ENCODE results near the gene DCANP1.
A peak's percentile ranks its signal among the peaks of the same experiment; 100 is the strongest.

The DCANP1 gene

DNA sequence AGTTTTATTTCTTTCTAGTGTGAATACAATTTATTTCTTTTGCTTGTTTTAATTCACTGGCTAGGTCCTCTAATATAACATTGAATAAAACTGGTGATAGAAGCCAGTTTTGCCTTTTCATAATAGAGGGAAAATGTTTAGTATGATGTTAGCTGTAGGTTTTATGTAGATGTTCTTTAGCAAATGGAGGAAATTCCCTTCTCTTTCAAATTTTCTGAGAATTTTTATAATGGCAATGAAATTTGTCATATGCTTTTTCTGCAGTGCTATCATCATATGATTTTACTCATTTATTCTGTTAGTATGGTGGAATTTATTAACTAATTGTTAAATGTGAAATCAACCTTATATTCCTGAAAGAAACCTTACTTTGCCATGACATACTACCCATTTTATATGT lies 30.1 kb downstream of the DCANP1 start:
- DNase-seq, result no peak

DNA sequence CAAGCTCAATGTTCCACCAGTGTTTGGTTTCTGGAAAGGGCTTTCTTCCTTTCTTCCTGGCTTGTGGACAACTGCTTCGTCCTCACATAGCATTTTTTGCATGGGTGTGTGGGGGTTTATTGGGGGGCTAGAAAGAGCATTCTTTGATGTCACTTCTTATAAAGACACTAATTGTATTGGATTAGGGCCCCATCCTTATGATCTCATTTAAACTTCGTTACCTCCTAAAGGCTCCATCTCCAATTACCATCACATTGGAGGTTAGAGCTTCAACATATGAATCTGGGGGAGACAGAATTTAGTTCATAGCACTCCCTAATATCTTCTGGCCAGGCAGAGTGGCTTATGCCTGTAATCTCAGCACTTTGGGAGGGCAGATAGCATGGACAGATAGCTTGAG lies 42.1 kb downstream of the DCANP1 start:
- no peak for DNase-seq

DNA sequence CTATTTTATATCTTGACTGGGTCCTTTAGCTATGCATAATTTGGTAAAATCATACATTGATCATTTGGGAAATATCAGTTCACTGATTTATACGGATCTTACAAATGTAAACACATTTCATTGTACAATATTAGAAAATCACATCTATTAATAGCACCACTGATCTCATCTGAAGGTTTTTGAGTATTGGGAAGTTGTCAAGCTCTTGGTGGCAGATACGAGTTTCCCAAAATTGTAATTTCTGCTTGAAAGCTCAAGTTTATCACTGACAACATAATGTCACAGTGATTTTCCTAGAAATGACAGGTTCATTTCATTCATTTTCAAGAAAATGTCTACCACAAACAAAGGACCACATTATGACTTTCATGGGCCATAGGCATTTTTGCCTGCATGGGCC lies 45.1 kb downstream of the DCANP1 start:
- DNase-seq, result no peak

DNA sequence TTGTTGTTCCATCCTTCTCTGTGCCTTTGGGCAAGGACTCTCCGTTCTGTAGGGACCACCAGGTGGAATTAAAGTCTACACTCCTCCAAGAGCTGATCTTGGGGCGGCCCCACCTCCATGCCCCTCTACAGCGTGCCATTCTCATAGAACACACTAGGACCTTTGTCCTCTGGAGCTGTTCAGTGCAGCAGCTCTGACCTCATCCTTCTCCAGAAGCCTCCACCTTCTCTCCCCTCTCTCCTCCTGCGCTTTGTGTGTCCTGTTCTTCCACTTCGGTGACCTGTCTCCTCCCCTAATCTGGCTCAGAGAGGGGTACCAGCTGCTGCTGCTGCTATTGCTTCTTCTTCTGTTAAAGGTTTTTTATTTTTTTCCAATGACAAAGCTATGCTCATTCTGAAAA lies 46.3 kb downstream of the DCANP1 start:
- DNase-seq, result no peak

DNA sequence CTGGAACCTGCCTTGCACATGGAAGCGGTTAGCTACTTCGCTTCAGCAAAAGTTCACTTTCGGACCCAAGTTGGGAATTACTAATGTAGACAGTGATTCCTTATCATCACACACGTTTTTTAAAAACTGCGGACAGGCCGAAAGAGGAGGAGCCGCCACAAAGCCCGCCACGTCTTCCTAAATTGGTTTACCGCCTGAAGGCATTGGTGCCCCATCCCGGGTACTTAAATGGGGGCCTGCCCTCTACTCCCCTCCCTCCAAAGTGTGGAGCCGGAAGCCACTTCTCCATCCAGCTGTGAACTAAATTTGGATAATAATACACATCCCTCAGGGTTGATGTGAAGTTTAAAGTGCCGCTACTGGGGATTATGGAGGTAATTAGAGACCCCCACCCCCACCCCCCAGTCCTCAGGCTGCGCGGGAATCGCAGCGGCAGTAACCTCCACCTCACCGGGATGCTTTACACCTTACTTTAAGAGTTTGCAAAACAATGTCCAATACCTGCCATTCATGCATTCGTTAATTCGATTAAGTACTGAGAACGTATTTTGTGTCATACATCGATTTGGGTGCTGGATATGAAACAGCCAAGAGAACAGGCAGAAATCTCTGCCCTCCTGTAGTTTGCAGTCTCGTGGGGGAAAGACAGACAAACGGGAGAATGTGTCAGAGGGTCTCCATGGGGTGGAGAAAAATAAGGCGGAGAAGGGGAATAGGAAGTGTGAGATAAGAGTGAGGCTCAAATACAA lies 47.2 kb downstream of the DCANP1 start:
- DNase-seq, result no peak

DNA sequence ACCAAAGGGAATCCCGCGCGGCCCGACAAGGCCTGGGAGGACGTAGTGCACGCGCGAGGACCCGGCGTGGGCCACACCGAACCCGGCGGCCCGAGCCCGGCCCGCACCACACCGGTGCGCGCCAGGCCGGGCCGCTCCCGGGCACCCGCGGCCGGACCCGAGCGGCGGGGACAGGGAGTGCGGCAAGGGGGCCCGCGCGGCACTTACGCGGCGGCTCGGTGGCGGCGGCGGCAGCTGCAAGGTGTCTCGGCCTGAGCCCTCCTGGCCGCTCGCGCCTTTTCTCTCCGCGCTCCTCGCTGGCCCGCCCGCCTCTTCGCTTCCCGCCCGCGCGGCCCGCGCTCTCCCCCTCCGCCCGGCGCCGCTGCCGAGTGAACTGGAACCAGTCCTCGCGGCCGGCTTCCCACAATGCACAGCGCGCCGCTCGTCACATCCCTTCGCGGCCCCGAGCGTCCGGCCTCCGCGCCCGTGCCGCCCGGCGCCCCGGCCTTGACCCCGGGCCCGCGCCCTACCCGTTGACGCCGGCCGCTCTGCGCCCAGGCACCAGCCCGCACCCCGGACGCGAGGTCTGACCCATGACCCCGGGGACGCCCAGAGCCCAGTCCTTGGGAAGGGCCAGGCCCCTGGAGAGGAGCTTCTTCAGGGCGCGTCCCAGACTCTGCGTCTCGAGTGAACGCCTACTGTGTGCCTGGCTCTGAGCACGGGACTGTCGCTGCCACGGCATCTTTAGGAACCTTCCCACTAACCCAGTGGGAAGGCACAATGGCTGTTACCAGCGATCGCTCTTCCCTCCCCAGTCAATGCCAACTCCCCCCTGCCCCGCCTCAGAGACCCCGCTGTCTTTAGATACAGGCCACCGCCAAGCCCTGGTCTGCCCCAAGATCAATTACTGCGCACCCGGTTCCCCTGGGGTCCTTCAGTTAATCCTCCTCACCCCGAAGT lies 48.0 kb downstream of the DCANP1 start, which contains the start of gene MACROH2A1:
Gene MACROH2A1 (minus strand): TSS at position 377 of the 939 bp plus-strand sequence. CDS start 10,138 bp downstream, outside the sequence.
- DNase-seq, result peak; percentile 82 to 85

DNA sequence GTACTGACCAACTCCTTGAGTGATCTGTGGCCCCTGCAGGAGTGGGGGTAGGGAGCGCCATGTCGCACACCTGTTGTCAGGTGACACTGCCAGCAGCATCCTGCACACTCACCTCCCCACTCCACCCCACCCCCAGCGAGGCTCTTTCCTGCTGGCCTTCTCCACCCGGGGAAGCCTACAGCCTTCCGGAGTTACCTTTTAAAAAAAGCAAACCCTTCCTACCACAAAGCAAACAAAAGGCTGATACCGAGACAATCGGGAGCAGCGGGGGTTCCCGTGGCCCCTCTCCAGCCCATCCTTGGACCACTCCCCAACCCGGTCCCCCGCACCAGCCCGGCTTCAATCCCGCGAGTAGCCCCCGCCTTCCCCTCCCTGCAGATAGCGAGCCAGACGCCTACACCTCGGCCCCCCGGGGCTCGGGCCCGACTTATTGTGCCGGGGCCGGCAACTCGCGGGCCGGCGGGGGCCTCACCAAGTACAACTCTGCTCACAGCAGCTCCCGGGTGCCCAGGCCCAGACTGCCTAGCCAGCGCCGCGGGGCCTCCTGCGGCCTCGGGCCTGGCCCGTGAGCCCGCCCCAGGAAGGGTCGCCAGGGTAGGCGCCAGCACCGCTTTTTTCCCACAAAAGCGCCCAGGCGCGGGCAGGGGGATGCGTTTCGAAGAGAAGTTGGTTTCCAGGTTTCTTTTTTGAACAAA lies 48.8 kb downstream of the DCANP1 start:
- peak; percentile 25 to 44 for DNase-seq

DNA sequence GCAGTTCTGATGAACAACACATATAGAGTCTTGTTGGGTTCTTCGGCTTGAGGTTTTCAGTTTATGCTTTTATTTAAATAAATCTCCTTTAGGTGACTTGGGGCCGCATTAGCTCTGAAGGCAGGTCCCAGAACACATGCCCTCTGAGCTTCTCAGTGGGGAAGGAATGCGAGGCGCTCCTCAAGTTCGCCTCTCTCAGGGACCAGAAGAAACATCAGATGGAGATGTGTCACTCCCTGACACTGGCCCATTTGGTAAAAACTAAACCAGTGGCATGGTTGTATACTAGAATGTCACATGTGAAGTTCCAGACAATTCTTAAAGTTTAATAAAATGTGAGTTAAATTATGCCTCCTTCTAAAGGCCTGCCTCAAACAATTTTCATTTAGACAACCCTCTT lies 50.1 kb downstream of the DCANP1 start:
- DNase-seq, result no peak

DNA sequence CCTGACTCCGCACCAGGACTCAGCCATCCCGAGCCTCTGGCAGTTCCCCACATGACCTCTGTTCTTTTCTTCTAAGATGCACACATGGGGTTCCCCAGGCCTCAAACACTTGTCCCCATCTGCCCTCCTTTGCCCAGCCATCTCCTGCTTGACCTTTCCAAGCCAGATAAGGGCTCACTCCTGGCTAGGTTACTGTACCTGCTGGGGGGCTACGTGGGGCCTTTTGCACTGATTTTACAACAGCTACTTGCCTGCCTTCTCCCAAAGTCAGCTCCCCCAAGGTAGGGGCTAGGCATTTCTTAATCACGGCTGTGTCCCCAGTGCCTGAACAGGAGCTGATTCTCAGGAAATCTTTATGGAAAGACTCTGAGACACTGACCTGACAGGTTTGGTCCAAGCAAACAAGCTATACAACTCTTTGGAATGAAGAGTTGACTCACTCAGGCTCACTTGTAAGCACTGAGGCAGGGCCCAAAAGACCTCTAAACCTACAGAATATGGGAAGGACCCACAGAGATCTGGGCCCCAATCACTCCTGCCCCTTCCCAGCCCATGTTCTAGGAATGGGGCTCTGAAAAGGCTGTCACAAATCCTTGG lies 50.6 kb downstream of the DCANP1 start:
- no peak for DNase-seq

DNA sequence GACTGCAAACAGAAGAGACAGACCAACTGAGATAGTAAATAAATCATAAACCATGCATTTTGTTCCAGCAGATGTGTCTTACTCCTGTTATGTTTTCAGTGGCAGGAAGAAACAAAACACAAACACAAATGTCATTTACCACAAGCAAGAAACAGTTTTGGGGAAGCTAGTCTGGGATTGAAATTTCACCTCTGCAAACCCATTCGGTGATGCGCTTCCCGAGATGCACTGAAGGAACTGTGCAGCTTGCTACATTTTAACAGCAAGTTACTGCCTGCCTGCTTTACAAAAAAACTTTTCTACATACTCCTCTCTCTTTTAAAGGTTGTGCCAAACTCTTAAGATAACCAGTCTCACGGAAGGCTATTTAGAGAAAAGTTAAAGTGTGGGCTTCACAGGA lies 51.3 kb downstream of the DCANP1 start:
- no peak for DNase-seq

DNA sequence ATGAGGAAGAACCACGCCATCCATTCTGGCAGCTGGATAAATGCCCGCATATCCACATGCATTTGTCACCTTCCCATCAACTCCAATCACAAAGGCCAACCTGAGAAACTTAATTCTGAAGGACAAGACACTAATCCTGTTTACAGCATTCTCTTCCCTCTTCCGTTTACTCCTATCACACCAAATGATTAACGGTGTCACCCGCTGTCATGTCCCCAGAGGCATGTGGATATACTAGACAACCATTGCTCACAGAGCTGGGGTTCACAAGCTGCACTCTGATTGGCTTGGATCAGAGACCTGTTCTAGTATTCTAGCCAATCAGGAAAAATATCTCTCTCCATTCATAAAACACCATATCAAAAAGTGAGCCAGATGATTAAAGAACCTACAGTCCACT lies 51.7 kb downstream of the DCANP1 start:
- DNase-seq, result no peak

Data from CD4-positive, alpha-beta T cell treated with Interleukin-1 beta for 1 hour (primary cell).